ENCODE measurements around the gene NAALADL2.

DNA sequence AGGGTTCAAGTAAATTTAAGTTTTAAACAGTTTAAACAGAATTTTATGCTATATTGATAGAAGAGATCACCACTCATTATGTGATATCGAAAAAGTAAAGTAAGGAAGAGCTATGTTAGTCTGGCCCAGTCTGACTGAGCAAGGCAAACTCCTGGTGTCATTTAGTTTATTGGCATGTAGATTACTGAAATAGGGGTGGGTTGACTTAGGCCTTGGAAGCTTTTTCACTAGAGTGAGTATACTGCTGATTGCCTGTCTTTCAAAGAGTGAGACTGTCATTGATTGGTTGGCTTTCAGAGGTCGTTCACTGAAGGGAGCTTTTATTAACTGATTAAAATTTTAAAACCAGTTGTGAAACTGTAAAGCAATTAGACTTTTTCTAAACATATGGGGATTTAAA, 294.5 kb downstream of the NAALADL2 start:
- TF ChIP-seq, protein P1, sequence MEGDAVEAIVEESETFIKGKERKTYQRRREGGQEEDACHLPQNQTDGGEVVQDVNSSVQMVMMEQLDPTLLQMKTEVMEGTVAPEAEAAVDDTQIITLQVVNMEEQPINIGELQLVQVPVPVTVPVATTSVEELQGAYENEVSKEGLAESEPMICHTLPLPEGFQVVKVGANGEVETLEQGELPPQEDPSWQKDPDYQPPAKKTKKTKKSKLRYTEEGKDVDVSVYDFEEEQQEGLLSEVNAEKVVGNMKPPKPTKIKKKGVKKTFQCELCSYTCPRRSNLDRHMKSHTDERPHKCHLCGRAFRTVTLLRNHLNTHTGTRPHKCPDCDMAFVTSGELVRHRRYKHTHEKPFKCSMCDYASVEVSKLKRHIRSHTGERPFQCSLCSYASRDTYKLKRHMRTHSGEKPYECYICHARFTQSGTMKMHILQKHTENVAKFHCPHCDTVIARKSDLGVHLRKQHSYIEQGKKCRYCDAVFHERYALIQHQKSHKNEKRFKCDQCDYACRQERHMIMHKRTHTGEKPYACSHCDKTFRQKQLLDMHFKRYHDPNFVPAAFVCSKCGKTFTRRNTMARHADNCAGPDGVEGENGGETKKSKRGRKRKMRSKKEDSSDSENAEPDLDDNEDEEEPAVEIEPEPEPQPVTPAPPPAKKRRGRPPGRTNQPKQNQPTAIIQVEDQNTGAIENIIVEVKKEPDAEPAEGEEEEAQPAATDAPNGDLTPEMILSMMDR (IDR thresholded peaks at IDR 0.05): no peak
- no peak for TF ChIP-seq POLR2A (IDR thresholded peaks at IDR 0.05; ENCODE audit: low read depth)
